Measurements from ENCODE around the gene UBE4B. TPM values are rescaled to one million over a fixed set of nuclear protein-coding genes. Genes with fewer than 3 reads are reported as not detected.

UBE4B gene
- total and polyA plus RNA-seq, 2 of the 13 experiments (the other 11 are each of a cell fraction or from before 2014, with no cell fraction given) = 15.2 to 24.8 TPM

- TF ChIP-seq ZNF276 (CRISPR knock-in tag; IDR thresholded peaks at IDR 0.05; ENCODE audit: low read depth) (peak; percentile 65; the same call in 1 of the 2 replicates), REL (CRISPR knock-in tag; conservative IDR thresholded peaks at IDR 0.05) (no peak), AHDC1 (CRISPR knock-in tag; IDR thresholded peaks at IDR 0.05; ENCODE audit: borderline replicate concordance) (peak; percentile 87; the same call in 1 of the 2 replicates), ZNF749 (CRISPR knock-in tag; IDR thresholded peaks at IDR 0.05; ENCODE audit: borderline replicate concordance) (0 out of 2 replicates have a peak, but pooled peaks have one; percentile 0), ZNF574 (CRISPR knock-in tag; IDR thresholded peaks at IDR 0.05) (peak; percentile 73; the same call in 1 of the 2 replicates), NFAT5 (CRISPR knock-in tag; IDR thresholded peaks at IDR 0.05) (0 out of 2 replicates have a peak, but pooled peaks have one; percentile 39), FOXJ3 (CRISPR knock-in tag; IDR thresholded peaks at IDR 0.05; ENCODE audit: borderline replicate concordance) (peak; percentile 87), ZNF570 (CRISPR knock-in tag; IDR thresholded peaks at IDR 0.05; ENCODE audit: borderline replicate concordance) (no peak), ZMYM4 (CRISPR knock-in tag; IDR thresholded peaks at IDR 0.05) (peak; percentile 90)
These were observed 138.5 kb downstream of the UBE4B start (continued) for GRCh38 chr1:10171105-10171767.

All from HepG2 (cell line).